Stimulated activated CD4-positive, alpha-beta T cell treated with anti-CD3 and anti-CD28 coated beads, TNF-alpha, amount 100 ng/mL, for 1 hour (primary cell): ENCODE data around the gene ANKRD24.
A peak's percentile ranks its signal among the peaks of the same experiment; 100 is the strongest.
"Not testable (repeated sequence)": the region's sequence is repeated elsewhere in the genome, so short reads cannot be mapped to it uniquely, and the experiment has no call there.

Experiments
- DNase-seq, 3 donors: peaks; one replicate each; pipeline ENCODE4 v3.0.0-alpha.2; 2020; ENCODE audit warnings: low read depth in 3 of 3, low spot score in 1 of 3

ANKRD24 gene

GRCh38 chr19:4173479-4174212, 8.8 kb upstream of the ANKRD24 start:
- DNase-seq, result no peak

DNA sequence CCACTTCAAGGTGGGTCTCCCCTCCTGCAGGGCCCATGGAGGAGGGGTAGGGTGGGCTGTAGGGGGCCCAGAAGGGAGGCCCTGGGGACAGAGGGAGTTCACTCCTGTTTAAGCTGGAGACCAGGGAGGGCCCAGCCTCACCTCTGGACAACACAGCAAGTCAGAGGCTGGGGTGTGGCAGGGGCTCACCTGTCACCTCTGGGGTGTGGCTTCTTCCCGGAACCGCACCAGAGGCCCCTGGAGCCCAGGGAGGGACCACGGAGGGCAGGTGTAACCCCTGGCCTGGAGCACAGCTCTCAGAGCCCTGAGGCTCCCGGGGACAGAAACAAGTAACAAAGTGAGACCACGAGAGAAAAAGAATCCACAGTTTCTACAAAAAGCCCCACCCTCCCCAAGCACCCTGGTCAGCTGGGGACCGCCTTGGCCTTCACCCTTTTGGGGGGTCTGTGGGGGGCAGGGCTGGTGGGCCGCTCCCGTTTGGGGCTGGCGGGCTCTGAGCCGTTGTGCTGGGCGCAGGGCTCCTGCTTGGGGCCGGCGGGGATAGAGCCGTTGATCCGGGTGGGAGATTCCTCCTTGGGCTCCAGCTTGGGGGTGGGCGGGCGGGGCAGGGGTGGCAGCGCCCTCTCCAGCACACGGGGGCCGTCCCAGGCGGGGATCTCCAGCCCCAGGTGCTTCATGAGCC, 8.1 kb upstream of the ANKRD24 start:
- no peak for DNase-seq

GRCh38 chr19:4174895-4175668, 7.4 kb upstream of the ANKRD24 start:
- no peak for DNase-seq

GRCh38 chr19:4175669-4175931, 6.9 kb upstream of the ANKRD24 start:
- no peak for DNase-seq

GRCh38 chr19:4177146-4177545, 5.3 kb upstream of the ANKRD24 start:
- DNase-seq, result no peak

GRCh38 chr19:4178990-4179389, 3.5 kb upstream of the ANKRD24 start:
- DNase-seq, result no peak

GRCh38 chr19:4181053-4181508, 1.4 kb upstream of the ANKRD24 start:
- DNase-seq, result no peak

DNA sequence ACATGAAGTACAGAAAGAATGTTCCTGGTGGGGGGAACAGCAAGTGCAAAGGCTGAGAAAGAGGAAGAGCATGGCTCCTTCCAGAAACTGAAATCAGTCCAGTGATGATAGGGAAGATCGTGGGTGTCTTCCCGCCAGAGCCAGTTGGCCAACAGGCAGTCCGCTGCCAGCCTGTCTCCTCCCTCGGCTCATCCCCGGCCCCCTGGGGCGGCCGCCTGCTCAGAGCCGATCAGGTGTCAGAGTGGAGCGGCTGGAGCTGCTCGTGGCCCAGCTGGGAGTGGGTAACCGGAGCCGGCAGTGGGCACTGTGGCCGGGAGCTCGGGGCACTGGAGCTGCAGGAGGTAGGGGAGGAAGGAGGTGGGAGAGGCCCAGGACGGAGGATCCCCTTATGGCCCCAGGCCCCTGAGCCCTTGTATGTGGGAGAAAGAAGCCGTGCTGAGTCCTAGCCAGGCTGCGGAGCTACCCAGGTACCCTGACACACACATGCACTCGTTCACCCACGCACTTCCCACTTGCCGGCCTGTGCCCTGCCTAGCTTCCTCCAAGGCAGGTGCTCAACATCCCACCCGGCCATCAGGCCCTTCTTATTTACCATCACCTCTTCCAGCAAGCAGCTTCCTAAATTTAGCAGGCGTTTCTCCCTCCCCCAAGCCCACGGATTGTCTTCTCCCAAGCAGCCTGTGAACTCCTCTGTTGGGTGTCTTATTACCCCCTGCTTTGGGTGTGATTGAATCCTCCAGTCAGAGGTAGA, 1.7 kb downstream of the ANKRD24 start:
- DNase-seq, result no peak

DNA sequence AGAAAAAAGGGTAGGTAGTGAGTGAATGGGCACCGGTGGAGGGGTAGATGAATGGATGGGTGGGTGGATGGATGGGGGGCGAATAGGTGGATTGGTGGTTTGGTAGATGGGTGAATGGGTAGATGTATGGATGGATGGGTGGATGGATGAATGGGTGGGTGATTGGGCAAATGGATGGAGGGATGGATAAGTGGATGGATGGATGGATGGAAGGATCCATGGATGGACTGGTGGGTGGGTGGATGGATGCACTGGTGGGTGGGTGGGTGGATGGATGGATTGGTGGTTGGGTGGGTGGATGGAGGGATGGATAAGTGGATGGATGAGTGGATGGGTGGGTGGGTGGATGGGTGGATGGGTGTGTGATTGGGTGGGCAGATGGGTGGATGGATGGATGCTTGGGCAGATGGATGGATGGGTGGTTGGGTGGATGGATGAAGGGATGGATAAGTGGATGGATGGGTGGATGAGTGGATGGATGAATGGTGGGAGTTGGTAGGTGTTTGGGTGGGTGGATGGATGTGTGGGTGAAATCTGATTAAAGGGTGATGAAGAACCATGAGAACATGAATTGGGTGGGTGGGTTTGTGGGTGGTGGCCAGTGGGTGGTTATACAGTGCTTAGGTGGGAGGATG, 2.3 kb downstream of the ANKRD24 start:
- DNase-seq, result no peak

DNA sequence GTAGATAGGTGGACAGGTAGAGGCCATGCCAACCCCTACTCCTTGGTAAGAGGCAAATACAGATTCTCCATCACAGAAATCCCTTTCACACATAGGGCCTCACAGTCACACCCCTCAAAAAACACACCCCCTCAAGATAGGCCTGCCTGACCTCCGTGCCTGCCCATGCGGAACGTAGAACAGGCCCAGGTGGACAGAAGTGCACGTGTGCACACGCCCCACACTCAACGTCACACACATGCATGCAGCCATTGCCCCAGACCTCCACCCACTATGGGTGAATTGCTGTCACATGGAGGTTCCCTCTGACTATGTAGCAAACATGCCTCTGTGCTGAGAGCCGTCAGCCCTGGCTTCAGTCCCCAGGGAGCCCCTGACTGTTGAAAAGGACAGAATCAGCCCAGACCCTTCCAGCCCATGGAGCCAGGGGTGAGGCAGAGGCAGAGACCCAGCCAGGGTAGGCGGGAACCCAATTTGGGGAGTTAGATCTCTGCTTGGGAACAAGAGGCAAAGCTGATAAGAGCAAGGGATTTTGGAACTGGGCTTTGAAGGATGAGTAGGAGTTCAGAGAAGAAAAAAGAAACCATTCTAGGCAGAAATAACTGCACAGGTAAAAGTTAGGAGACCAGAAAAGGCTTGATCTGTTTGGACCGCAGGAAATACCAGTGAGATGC, 3.1 kb downstream of the ANKRD24 start:
- no peak for DNase-seq

GRCh38 chr19:4186087-4186993, 3.9 kb downstream of the ANKRD24 start:
- DNase-seq, result peak; percentile 35 to 72 (median 45)

DNA sequence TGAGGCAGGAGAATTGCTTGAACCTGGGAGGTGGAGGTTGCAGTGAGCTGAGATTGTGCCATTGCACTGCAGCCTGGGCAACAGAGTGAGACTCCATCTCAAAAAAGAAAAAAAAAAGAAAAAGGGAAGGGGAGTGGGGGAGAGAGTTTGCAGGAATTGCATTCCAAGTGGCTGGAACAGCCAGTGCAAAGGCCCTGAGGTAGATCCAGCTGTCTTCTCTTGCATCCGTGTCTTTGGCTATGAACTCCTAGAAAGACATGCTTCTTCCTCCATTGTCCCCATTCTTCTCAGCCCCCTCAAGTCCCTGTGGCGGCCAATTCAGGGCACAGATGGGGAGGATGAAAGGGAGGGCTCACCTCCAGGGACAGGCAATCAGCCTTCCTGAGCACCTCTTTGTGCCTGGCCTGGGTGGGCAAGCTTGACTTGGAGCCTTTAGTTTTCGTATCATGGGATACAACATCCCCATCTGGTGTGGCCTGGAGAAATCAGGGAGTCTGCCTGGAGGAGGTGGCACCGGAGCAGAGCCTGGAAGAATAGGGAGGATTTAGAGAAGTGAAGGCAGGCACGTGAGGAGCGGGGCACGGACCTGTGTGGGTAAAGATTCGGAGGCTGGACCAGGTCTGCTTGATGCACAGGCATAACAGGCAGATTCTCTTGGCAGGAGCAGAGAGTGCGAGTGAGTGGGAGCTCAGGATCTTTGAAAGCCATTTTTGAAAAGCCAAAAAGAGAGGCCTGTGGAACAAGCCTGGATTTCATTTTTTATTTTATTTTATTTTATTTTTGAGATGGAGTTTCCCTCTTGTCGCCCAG, 5.0 kb downstream of the ANKRD24 start:
- no peak for DNase-seq

GRCh38 chr19:4189641-4190040, 7.2 kb downstream of the ANKRD24 start:
- no peak for DNase-seq

GRCh38 chr19:4192537-4192936, 10.0 kb downstream of the ANKRD24 start:
- DNase-seq, result not testable (repeated sequence)

GRCh38 chr19:4194353-4194752, 11.9 kb downstream of the ANKRD24 start:
- no peak for DNase-seq

DNA sequence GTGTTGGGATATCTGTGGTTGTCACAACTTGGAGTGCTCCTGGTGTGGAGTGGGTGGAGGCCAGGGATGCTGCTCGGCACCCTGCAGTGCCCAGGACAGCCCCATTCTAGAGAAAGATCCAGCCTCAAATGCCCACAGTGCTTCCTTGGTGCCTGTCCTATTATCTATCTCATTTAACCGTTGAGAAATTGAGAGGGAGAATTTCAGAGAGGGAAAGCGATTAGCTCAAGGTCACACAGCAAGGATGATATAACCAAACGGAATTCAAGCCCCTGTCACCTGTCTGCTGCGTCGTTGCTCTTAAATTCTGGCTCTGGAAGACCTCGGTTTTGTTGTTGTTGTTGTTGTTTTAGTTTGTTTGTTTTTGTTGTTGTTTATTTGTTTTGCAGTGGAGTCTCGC, 13.5 kb downstream of the ANKRD24 start:
- no peak for DNase-seq

DNA sequence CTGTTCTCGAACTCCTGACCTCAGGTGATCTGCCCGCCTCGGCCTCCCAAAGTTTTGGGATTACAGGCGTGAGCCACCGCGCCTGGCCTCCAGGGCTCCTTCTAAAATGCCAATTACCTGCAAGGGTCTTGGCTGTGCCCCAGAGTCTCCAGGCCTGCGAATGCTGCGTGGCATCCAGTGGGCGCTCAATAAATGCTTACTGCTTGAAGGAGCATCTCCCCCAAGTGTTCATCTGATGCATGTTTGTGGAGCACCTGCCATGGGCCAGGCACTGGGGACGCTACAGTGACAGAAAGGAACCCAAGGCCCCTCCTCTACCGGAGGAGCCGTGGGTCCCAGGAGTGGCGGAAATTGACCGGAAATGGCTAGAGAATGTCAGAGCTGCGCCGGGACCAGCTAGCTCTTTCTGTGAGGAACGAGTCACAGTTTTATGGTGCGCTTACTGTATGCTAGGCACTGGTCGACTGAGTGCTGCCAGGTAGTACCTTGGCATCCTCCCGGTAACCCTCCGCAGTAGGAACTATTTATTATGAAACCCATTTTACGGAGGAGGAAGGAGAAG, 14.2 kb downstream of the ANKRD24 start:
- DNase-seq, result no peak

DNA sequence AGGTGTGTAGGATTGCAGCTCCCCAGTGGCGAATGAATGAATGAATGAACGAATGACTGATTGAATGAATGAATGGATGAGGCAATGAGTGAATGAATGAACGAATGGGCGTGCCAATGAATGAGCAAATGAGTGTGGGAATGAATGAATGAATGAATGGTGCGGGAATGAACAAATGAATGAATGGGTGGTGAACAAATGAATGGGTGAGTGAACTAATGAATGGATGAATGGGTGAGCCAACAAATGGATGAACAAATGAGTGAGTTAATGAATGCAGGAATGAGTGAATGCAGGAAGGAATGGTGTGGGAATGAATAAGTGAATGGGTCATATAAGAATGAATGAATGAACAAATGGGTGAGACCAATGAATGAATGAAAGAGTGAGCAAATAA, 14.7 kb downstream of the ANKRD24 start:
- DNase-seq, result no peak
